Breast epithelium (tissue), 3 donors: ENCODE measurements around the gene FARP1.

Experiments used
- CTCF ChIP-seq, 3 donors: fragments of 450-650 bp; IDR thresholded peaks; one replicate each; pipeline ENCODE4 v1.5.1; 2016 to 2017; ENCODE audit warnings: antibody characterized with exemption in 3 of 3, mild to moderate bottlenecking in 3 of 3, moderate library complexity in 3 of 3
- POLR2A ChIP-seq: fragments of 450-650 bp; IDR thresholded peaks from one replicate; pipeline ENCODE4 v1.6.1; 2016; ENCODE audit warnings: antibody characterized with exemption, mild to moderate bottlenecking, moderate library complexity
- POLR2AphosphoS5 ChIP-seq, 3 donors: sonication (generic); formaldehyde crosslinking; IDR thresholded peaks; one replicate each; pipeline ENCODE4 v1.6.1; 2017; ENCODE audit warnings: antibody characterized with exemption in 3 of 3

GRCh38 chr13:98258226-98258625, 115.3 kb downstream of the FARP1 start:
- TF ChIP-seq POLR2A, result no peak
- TF ChIP-seq CTCF (IDR thresholded peaks at IDR 0.05), result no peak
- TF ChIP-seq POLR2AphosphoS5 (IDR thresholded peaks at IDR 0.05), result no peak
